ENCODE measurements around the gene USF3. TPM values are rescaled to one million over a fixed set of nuclear protein-coding genes. Genes with fewer than 3 reads are reported as not detected.

USF3 gene, protein sequence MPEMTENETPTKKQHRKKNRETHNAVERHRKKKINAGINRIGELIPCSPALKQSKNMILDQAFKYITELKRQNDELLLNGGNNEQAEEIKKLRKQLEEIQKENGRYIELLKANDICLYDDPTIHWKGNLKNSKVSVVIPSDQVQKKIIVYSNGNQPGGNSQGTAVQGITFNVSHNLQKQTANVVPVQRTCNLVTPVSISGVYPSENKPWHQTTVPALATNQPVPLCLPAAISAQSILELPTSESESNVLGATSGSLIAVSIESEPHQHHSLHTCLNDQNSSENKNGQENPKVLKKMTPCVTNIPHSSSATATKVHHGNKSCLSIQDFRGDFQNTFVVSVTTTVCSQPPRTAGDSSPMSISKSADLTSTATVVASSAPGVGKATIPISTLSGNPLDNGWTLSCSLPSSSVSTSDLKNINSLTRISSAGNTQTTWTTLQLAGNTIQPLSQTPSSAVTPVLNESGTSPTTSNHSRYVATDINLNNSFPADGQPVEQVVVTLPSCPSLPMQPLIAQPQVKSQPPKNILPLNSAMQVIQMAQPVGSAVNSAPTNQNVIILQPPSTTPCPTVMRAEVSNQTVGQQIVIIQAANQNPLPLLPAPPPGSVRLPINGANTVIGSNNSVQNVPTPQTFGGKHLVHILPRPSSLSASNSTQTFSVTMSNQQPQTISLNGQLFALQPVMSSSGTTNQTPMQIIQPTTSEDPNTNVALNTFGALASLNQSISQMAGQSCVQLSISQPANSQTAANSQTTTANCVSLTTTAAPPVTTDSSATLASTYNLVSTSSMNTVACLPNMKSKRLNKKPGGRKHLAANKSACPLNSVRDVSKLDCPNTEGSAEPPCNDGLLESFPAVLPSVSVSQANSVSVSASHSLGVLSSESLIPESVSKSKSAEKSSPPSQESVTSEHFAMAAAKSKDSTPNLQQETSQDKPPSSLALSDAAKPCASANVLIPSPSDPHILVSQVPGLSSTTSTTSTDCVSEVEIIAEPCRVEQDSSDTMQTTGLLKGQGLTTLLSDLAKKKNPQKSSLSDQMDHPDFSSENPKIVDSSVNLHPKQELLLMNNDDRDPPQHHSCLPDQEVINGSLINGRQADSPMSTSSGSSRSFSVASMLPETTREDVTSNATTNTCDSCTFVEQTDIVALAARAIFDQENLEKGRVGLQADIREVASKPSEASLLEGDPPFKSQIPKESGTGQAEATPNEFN (N-terminal part only)
- total RNA-seq, result 10 to 100 TPM; 31.4 to 32.6 TPM
- polyA plus RNA-seq (2013, experiment 1 of 2), result 15.5 TPM
- 17.1 TPM for polyA plus RNA-seq (2013, experiment 2 of 2)
- 23.4 to 162 (median 58.4) reads per million in 172 experiments for total RNA-seq

DNA sequence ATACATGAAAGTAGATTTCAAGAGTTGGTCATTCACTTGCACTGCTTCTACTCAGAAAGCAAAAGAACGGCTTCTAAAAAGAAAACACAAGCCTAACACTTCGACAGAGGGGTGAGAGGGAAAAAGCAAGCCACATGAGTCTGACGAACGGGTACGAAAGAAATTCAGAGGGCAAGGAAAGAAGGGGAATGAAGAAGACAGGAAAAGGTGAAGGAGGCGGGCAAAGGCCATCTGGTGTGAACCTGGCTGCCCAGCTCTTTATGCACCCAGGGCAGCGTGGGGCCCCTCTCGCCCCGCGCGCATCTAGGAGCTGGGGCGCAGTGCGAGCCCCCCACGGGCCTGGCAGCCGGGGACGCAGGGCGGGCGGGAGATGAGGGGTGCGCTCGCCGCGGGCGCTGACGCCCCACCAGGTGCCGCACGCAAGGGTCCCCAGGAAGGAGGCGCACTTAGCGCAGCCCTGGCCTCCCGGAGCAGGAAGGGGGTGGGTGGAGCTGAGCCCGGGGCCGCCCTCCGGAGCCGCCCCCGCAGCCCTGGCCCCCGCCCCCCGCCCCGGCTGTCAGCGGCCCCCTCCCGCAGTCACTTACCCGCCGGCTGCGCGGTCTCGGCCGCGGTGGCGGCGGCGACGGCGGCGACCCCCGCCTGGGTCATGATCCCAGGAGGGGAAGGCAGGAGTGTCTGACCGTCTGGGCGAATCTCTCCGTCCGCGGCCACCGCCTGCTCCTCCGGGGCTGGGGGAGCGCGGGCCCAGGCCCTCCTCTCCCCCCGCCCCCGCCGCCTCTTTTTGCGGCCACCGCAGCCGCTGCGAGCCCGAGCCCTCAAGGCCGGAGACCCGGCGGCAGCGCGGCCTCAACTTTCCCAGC is at the start of gene USF3:
Gene USF3, minus strand, starts transcription at position 857 of the 860 bp plus-strand sequence. CDS start 21,764 bp downstream, outside the sequence.
- H3K4me1 ChIP-seq (ENCODE audit: insufficient read depth, low read length), result peaks cover 23% of the 10 kb centered on the region
- H3K4me3 ChIP-seq (ENCODE audit: low read length), result peak within 1 kb of the TSS; percentile 78
- intact Hi-C loops (cut with DNase I, micrococcal nuclease), result loop anchor here (1.0 to 5.0 kb wide), 7 partner anchors 50 to 1456 kb away; partner anchors contain the start of genes NAA50 (in 2 of the 2), ATP6V1A (in 1 of the 2), CCDC191 (in 1 of the 2) and QTRT2 (in 1 of the 2)
- ChIA-PET CTCF (interaction anchor here (0.6 to 0.9 kb wide), 3 partner anchors 38 to 51 kb away, joined by 3 to 5 read pairs (median 4); partner anchors contain the start of gene ATP6V1A), POLR2A (interaction anchor here (0.5 to 7.6 kb wide), 20 partner anchors 9 to 1134 kb away, joined by 3 to 116 read pairs (median 5); partner anchors contain the start of genes ATG3, ATP6V1A, NAA50 and SLC35A5)
- ATAC-seq (ENCODE audit: poor library complexity) (peak; percentile 65), DNase-seq (peak; percentile 70 to 93 (median 84))
- H3K27ac Mint-ChIP-seq, result peak within 1 kb of the TSS; percentile 97
- no peaks in the 10 kb centered on the region for H3K9me3 Mint-ChIP-seq
- H3K27me3 ChIP-seq (ENCODE audit: control insufficient read depth in 1 of 2, insufficient read depth in 2 of 2, low read length in 2 of 2), result no peaks in the 10 kb centered on the region
- H3K36me3 ChIP-seq (ENCODE audit: insufficient read depth, low read length), result peaks cover 9% of the 10 kb centered on the region
- H3K36me3 Mint-ChIP-seq (ENCODE audit: low read depth), result peaks cover 11% of the 10 kb centered on the region
- no peaks in the 10 kb centered on the region for H3K9me3 ChIP-seq (ENCODE audit: control insufficient read depth in 1 of 2, insufficient read depth in 1 of 2, low read length in 2 of 2)
- H3K27me3 Mint-ChIP-seq, result no peaks in the 10 kb centered on the region
- peaks cover 23% of the 10 kb centered on the region for H3K4me1 Mint-ChIP-seq (ENCODE audit: low read depth)
- H3K4me3 Mint-ChIP-seq, result peak within 1 kb of the TSS; percentile 100
- H3K27ac ChIP-seq (ENCODE audit: low read depth in 1 of 2, low read length in 2 of 2), result peak within 1 kb of the TSS; percentile 87
- TF ChIP-seq, protein P1, sequence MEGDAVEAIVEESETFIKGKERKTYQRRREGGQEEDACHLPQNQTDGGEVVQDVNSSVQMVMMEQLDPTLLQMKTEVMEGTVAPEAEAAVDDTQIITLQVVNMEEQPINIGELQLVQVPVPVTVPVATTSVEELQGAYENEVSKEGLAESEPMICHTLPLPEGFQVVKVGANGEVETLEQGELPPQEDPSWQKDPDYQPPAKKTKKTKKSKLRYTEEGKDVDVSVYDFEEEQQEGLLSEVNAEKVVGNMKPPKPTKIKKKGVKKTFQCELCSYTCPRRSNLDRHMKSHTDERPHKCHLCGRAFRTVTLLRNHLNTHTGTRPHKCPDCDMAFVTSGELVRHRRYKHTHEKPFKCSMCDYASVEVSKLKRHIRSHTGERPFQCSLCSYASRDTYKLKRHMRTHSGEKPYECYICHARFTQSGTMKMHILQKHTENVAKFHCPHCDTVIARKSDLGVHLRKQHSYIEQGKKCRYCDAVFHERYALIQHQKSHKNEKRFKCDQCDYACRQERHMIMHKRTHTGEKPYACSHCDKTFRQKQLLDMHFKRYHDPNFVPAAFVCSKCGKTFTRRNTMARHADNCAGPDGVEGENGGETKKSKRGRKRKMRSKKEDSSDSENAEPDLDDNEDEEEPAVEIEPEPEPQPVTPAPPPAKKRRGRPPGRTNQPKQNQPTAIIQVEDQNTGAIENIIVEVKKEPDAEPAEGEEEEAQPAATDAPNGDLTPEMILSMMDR (IDR thresholded peaks at IDR 0.05), result no peak

DNA sequence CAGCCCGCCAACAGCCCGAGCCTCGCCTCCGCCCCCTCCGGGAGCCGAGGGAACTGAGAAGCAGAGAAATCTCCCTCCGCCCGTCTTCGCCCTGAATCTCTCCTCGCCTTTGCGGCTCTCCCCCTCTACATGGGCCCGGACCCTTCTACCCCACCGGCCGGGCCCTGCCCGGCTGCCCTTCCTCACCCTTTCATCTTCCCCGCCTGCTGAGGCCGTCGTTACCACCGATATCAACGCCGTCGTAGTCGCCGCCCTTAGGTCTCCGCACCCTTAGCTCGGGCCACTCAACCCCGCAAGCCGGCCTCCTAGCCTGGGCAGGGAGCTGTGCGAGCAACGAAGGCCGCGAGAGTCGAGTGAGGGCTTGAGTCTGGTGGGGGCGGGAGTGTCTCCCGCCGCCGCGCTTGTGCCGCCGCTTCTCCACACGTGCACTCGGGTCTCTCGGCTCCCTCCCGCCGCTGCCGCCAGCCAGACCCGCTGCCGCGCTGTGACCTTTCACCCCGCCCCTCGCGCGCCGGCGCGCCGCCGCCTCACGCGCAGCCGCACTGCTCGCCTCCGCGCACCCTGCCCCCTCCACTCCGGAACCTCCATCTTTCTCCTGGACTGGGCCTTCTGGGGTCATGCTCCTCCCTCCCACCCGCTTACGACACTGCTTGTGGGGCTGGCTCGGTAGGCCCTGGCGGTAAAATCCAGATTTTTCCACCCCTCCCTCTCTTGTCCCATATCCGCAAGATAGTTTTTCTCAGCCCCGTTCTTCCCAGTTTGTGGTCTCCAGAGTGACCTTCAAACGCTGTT is 49.5 kb upstream of the USF3 start, which contains the start of gene NAA50:
Gene NAA50, minus strand, starts transcription at position 494 of the 792 bp plus-strand sequence. Its CDS starts 300 bp downstream, at position 194.
- TF ChIP-seq, protein P1 (IDR thresholded peaks at IDR 0.05), result peak; percentile 7
- H3K36me3 Mint-ChIP-seq (ENCODE audit: low read depth), result peaks cover 30% of the 10 kb centered on the region
- peaks cover 27% of the 10 kb centered on the region for H3K4me1 ChIP-seq (ENCODE audit: insufficient read depth, low read length)

More for the DNA sequence above, 49.5 kb upstream of the USF3 start, which contains the start of gene NAA50:
- Mint-ChIP-seq H3K4me3 (peak within 1 kb of the TSS; percentile 94), H3K27ac (peak within 1 kb of the TSS; percentile 100), H3K27me3 (no peaks in the 10 kb centered on the region), H3K9me3 (no peaks in the 10 kb centered on the region), H3K4me1 (ENCODE audit: low read depth) (peaks cover 80% of the 10 kb centered on the region)
- H3K27me3 ChIP-seq (ENCODE audit: control insufficient read depth in 1 of 2, insufficient read depth in 2 of 2, low read length in 2 of 2), result no peaks in the 10 kb centered on the region
- H3K27ac ChIP-seq (ENCODE audit: low read depth in 1 of 2, low read length in 2 of 2), result peak within 1 kb of the TSS; percentile 100
- ChIA-PET CTCF (interaction anchor here (0.7 to 3.5 kb wide), 27 partner anchors 11 to 468 kb away, joined by 3 to 82 read pairs (median 4); partner anchors contain the start of genes GRAMD1C, SPICE1 and USF3), POLR2A (interaction anchor here (0.6 to 4.2 kb wide), 17 partner anchors 8 to 1401 kb away, joined by 3 to 116 read pairs (median 6); partner anchors contain the start of genes SPICE1, USF3 and ZBTB20)
- H3K9me3 ChIP-seq (ENCODE audit: control insufficient read depth in 1 of 2, insufficient read depth in 1 of 2, low read length in 2 of 2), result no peaks in the 10 kb centered on the region
- ATAC-seq (ENCODE audit: poor library complexity), result peak; percentile 69
- intact Hi-C loops (cut with DNase I, micrococcal nuclease), result loop anchor here (1.0 to 10.0 kb wide), 10 partner anchors 10 to 1401 kb away; partner anchors contain the start of genes SPICE1 (in 2 of the 2), USF3 (in 2 of the 2), ATG3 (in 1 of the 2) and CCDC191 (in 1 of the 2)
- DNase-seq, result peak; percentile 90 to 97 (median 94)
- H3K4me3 ChIP-seq (ENCODE audit: low read length), result peak within 1 kb of the TSS; percentile 88
- H3K36me3 ChIP-seq (ENCODE audit: insufficient read depth, low read length), result peaks cover 3% of the 10 kb centered on the region

Measured in CD4-positive, alpha-beta T cell (primary cell).